IPS-20b (cell line): ENCODE measurements around the gene MRPL14.

ENCODE experiments used
- H3K27ac ChIP-seq: one replicate; pipeline ENCODE4 v1.5.1; 2013; ENCODE audit warnings: low read length
- H3K27me3 ChIP-seq: 2 replicates; pipeline ENCODE4 v1.6.1; 2013; ENCODE audit warnings: mild to moderate bottlenecking, low read length, inconsistent platforms; ENCODE audit not compliant: insufficient read depth
- H3K36me3 ChIP-seq: 2 replicates; pipeline ENCODE4 v1.6.1; 2013; ENCODE audit warnings: low read depth, mild to moderate bottlenecking, inconsistent platforms, low read length, moderate library complexity; ENCODE audit not compliant: insufficient read depth
- H3K4me1 ChIP-seq: 2 replicates; pipeline ENCODE4 v1.6.1; 2013; ENCODE audit warnings: mild to moderate bottlenecking, control low read depth, inconsistent platforms, low read length, moderate library complexity; ENCODE audit not compliant: insufficient read depth
- H3K4me3 ChIP-seq: 2 replicates; pipeline ENCODE4 v1.5.1; 2013; ENCODE audit warnings: mild to moderate bottlenecking, low read length, inconsistent platforms
- H3K9ac ChIP-seq: 2 replicates; pipeline ENCODE4 v1.6.1; 2013; ENCODE audit warnings: low read depth, mild to moderate bottlenecking, inconsistent platforms, low read length, moderate library complexity
- H3K9me3 ChIP-seq: 2 replicates; pipeline ENCODE4 v1.6.1; 2013; ENCODE audit warnings: mild to moderate bottlenecking, low read depth, low read length, inconsistent platforms; ENCODE audit not compliant: insufficient read depth

The MRPL14 gene

GRCh38 chr6:44117397-44118128, 9.7 kb downstream of the MRPL14 start:
- H3K4me1 ChIP-seq, result peaks cover 8% of the 10 kb centered on the region
- no peak overlapping the region for H3K4me3 ChIP-seq
- peaks cover 34% of the 10 kb centered on the region for H3K36me3 ChIP-seq
- H3K27me3 ChIP-seq, result no peaks in the 10 kb centered on the region
- no peaks in the 10 kb centered on the region for H3K9me3 ChIP-seq
- H3K9ac ChIP-seq, result no peak overlapping the region
- no peak overlapping the region for H3K27ac ChIP-seq

GRCh38 chr6:44116641-44117382, 10.4 kb downstream of the MRPL14 start:
- H3K9ac ChIP-seq, result no peak overlapping the region
- no peaks in the 10 kb centered on the region for H3K27me3 ChIP-seq
- peaks cover 41% of the 10 kb centered on the region for H3K36me3 ChIP-seq
- H3K4me1 ChIP-seq, result peaks cover 8% of the 10 kb centered on the region
- H3K9me3 ChIP-seq, result no peaks in the 10 kb centered on the region
- H3K4me3 ChIP-seq, result no peak overlapping the region
- H3K27ac ChIP-seq, result no peak overlapping the region

- Histone ChIP-seq H3K27ac (no peak overlapping the region), H3K4me1 (peaks cover 3% of the 10 kb centered on the region), H3K36me3 (peaks cover 51% of the 10 kb centered on the region), H3K27me3 (no peaks in the 10 kb centered on the region), H3K4me3 (no peak overlapping the region), H3K9me3 (no peaks in the 10 kb centered on the region), H3K9ac (no peak overlapping the region)
These were observed 11.4 kb downstream of the MRPL14 start for GRCh38 chr6:44115866-44116265.

GRCh38 chr6:44113414-44113813, 13.8 kb downstream of the MRPL14 start:
- Histone ChIP-seq H3K9ac (no peak overlapping the region), H3K4me1 (no peaks in the 10 kb centered on the region), H3K9me3 (no peaks in the 10 kb centered on the region), H3K27ac (no peak overlapping the region), H3K4me3 (no peak overlapping the region), H3K27me3 (no peaks in the 10 kb centered on the region), H3K36me3 (peaks cover 75% of the 10 kb centered on the region)

- no peak overlapping the region for H3K27ac ChIP-seq
- no peak overlapping the region for H3K4me3 ChIP-seq
- H3K36me3 ChIP-seq, result peaks cover 87% of the 10 kb centered on the region
- H3K4me1 ChIP-seq, result no peaks in the 10 kb centered on the region
- H3K27me3 ChIP-seq, result no peaks in the 10 kb centered on the region
- H3K9ac ChIP-seq, result no peak overlapping the region
- H3K9me3 ChIP-seq, result no peaks in the 10 kb centered on the region
These were observed 15.5 kb downstream of the MRPL14 start for GRCh38 chr6:44111434-44112417.

- H3K27ac ChIP-seq, result no peak overlapping the region
- no peak overlapping the region for H3K9ac ChIP-seq
- peaks cover 90% of the 10 kb centered on the region for H3K36me3 ChIP-seq
- no peak overlapping the region for H3K4me3 ChIP-seq
- no peaks in the 10 kb centered on the region for H3K27me3 ChIP-seq
- no peaks in the 10 kb centered on the region for H3K4me1 ChIP-seq
- H3K9me3 ChIP-seq, result no peaks in the 10 kb centered on the region
These were observed 16.3 kb downstream of the MRPL14 start for GRCh38 chr6:44110966-44111365.

GRCh38 chr6:44110005-44110676, 17.1 kb downstream of the MRPL14 start:
- Histone ChIP-seq H3K9me3 (no peaks in the 10 kb centered on the region), H3K4me3 (no peak overlapping the region), H3K36me3 (peaks cover 90% of the 10 kb centered on the region), H3K9ac (no peak overlapping the region), H3K27ac (no peak overlapping the region), H3K4me1 (no peaks in the 10 kb centered on the region), H3K27me3 (no peaks in the 10 kb centered on the region)

GRCh38 chr6:44109212-44109611, 18.0 kb downstream of the MRPL14 start:
- Histone ChIP-seq H3K9ac (no peak overlapping the region), H3K4me3 (no peak overlapping the region), H3K36me3 (peaks cover 91% of the 10 kb centered on the region), H3K4me1 (no peaks in the 10 kb centered on the region), H3K9me3 (no peaks in the 10 kb centered on the region), H3K27me3 (no peaks in the 10 kb centered on the region), H3K27ac (no peak overlapping the region)

- H3K4me1 ChIP-seq, result no peaks in the 10 kb centered on the region
- no peaks in the 10 kb centered on the region for H3K27me3 ChIP-seq
- H3K9ac ChIP-seq, result no peak overlapping the region
- no peak overlapping the region for H3K27ac ChIP-seq
- H3K9me3 ChIP-seq, result no peaks in the 10 kb centered on the region
- H3K36me3 ChIP-seq, result peaks cover 90% of the 10 kb centered on the region
- no peak overlapping the region for H3K4me3 ChIP-seq
These were observed 18.8 kb downstream of the MRPL14 start for GRCh38 chr6:44108471-44108870.

GRCh38 chr6:44107017-44107416, 20.2 kb downstream of the MRPL14 start:
- Histone ChIP-seq H3K9ac (no peak overlapping the region), H3K4me3 (no peak overlapping the region), H3K4me1 (peaks cover 3% of the 10 kb centered on the region; the same call in 1 of the 2 replicates), H3K36me3 (peaks cover 76% of the 10 kb centered on the region), H3K27ac (no peak overlapping the region), H3K27me3 (no peaks in the 10 kb centered on the region), H3K9me3 (no peaks in the 10 kb centered on the region)
